Upper lobe of right lung (tissue), 1 donor: ENCODE measurements around the gene DLX5. TPM values are rescaled to one million over a fixed set of nuclear protein-coding genes. Genes with fewer than 3 reads are reported as not detected.

Source experiments
- ATAC-seq: fragments of 200-7000 bp; cut with Tn5 transposase; one replicate; pipeline ENCODE4 v1.9.1; 2020; ENCODE audit warnings: mild to moderate bottlenecking, moderate library complexity
- DNase-seq: peaks from one replicate; pipeline ENCODE4 v3.0.0-alpha.2; 2020
- H3K27ac ChIP-seq: fragments of 200-600 bp; one replicate; pipeline ENCODE4 v1.8.0; 2022
- H3K27me3 ChIP-seq: fragments of 200-600 bp; one replicate; pipeline ENCODE4 v1.8.0; 2022; ENCODE audit warnings: mild to moderate bottlenecking
- H3K36me3 ChIP-seq: fragments of 200-600 bp; one replicate; pipeline ENCODE4 v1.8.0; 2022
- H3K4me1 ChIP-seq: fragments of 200-600 bp; one replicate; pipeline ENCODE4 v1.8.0; 2022
- H3K4me3 ChIP-seq: fragments of 200-600 bp; one replicate; pipeline ENCODE4 v1.8.0; 2022; ENCODE audit warnings: mild to moderate bottlenecking
- H3K9me3 ChIP-seq: fragments of 200-600 bp; one replicate; pipeline ENCODE4 v1.8.0; 2022
- CTCF ChIP-seq: fragments of 200-600 bp; IDR thresholded peaks from one replicate; pipeline ENCODE4 v1.8.0; 2022; ENCODE audit warnings: antibody characterized with exemption
- intact Hi-C: fragments of 100-400 bp; cut with DNase I; formaldehyde crosslinking; loops from one replicate; pipeline ENCODE4 v1.11.0; 2022
- total RNA-seq: library from RNA; stranded (reverse); fragmentation: NEBNext Ultra II Directional; extraction: Animal tissue kit (Norgen Biotek cat#: 25700); gene quantifications from one replicate; pipeline ENCODE4 v1.2.1, GENCODE V29; 2021
- donor health status: DM: no; HTN: yes; CAD: no; lungs with severe emphysema.

Gene DLX5
- total RNA-seq, 1 donor from 2014 or later: not detected

- Histone ChIP-seq H3K9me3 (no peaks in the 10 kb centered on the region), H3K27ac (no peak overlapping the region), H3K4me1 (no peaks in the 10 kb centered on the region), H3K4me3 (no peak overlapping the region), H3K27me3 (peaks cover 7% of the 10 kb centered on the region), H3K36me3 (no peaks in the 10 kb centered on the region)
- DNase-seq: no peak
- peak; percentile 16 for ATAC-seq
- intact Hi-C loops: no loop called here
- TF ChIP-seq CTCF: no peak
Measured at GRCh38 chr7:96970739-96971138, 53.9 kb downstream of the DLX5 start.

Other genes starting within 250 kb of the DLX5 start
- gene DLX6, start 19.3 kb downstream of the DLX5 start, total RNA-seq: not detected
- 10.0 TPM for gene SDHAF3, start 92.9 kb upstream of the DLX5 start, total RNA-seq